Breast epithelium (tissue), 4 donors: ENCODE results near the gene TTC7B. TPM values are rescaled to one million over a fixed set of nuclear protein-coding genes. Genes with fewer than 3 reads are reported as not detected.

Experiments used
- DNase-seq, 2 donors: peaks; one replicate each; pipeline ENCODE4 v3.0.0-alpha.2; 2019; ENCODE audit warnings: low spot score in 2 of 2
- H3K27ac ChIP-seq, 2 donors: fragments of 200-600 bp; sonication (generic) in 1 of 2; one replicate each; pipeline ENCODE4 v1.5.1; 2016 to 2019; ENCODE audit warnings: mild to moderate bottlenecking in 1 of 2
- H3K27me3 ChIP-seq, 2 donors: fragments of 200-600 bp; sonication (generic) in 1 of 2; one replicate each; pipeline versions ENCODE4 v1.5.1 to v1.6.0; 2017 to 2019; ENCODE audit warnings: control low read depth in 1 of 2, mild to moderate bottlenecking in 1 of 2
- H3K36me3 ChIP-seq: fragments of 200-600 bp; one replicate; pipeline ENCODE4 v1.5.1; 2019
- H3K4me1 ChIP-seq, 2 donors: fragments of 200-600 bp; sonication (generic); one replicate each; pipeline ENCODE4 v1.5.1; 2016 to 2019; ENCODE audit warnings: control low read depth in 1 of 2
- H3K4me3 ChIP-seq, 3 donors: fragments of 200-600 bp; sonication (generic); 1 replicate in 2 of 3; 2 replicates in 1 of 3; pipeline ENCODE4 v1.5.1; 2016 to 2019; ENCODE audit warnings: mild to moderate bottlenecking in 3 of 3, moderate library complexity in 2 of 3
- H3K9me3 ChIP-seq, 2 donors: fragments of 200-600 bp; sonication (generic) in 1 of 2; one replicate each; pipeline ENCODE4 v1.5.1; 2016 to 2019; ENCODE audit warnings: control low read depth in 1 of 2
- POLR2A ChIP-seq: fragments of 450-650 bp; IDR thresholded peaks from one replicate; pipeline ENCODE4 v1.6.1; 2016; ENCODE audit warnings: antibody characterized with exemption, mild to moderate bottlenecking, moderate library complexity
- POLR2AphosphoS5 ChIP-seq, 3 donors: sonication (generic); formaldehyde crosslinking; IDR thresholded peaks; one replicate each; pipeline ENCODE4 v1.6.1; 2017; ENCODE audit warnings: antibody characterized with exemption in 3 of 3
- intact Hi-C: fragments of 100-400 bp; cut with DNase I; formaldehyde crosslinking; loops from one replicate; pipeline ENCODE4 v1.15.1; 2023; ENCODE audit warnings: low total_unique reads
- total RNA-seq, 3 donors: library from RNA; depleted of rRNA; stranded (reverse); fragments of >200 nt; gene quantifications; one replicate each; pipeline ENCODE4 v1.1.0, GENCODE V29; 2016
- TF ChIP-seq, protein P1 (sequence below), 3 donors: fragments of 450-650 bp; IDR thresholded peaks; one replicate each; pipeline ENCODE4 v1.5.1; 2016 to 2017; ENCODE audit warnings: antibody characterized with exemption in 3 of 3, mild to moderate bottlenecking in 3 of 3, moderate library complexity in 3 of 3

Gene TTC7B
- total RNA-seq, 3 donors from 2014 or later, result 14.0 to 29.1 (median 22.0) TPM

DNA sequence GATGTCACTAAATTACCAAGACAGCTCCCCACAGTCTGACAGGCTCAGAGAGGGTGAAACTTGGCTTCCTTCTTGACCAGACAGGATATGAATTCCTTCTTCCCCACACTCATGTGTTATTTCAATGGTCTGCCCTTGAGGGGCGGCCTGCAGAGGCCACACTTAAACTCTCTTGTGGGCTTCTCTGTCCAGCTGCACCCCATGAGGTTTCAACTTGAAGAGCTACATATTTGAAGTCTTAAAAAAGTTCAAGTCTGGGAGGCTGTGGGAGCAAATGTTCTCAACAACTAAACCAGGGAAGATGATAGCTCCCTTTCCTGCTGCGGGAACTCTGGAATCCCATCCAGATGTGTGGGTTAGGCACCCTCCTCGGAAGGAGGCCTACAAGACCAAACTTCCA is 98.3 kb downstream of the TTC7B start:
- DNase-seq, result no peak
- intact Hi-C loops, result no loop called here
- peak overlapping the region in 1 of 2 donors; percentile 43 for H3K27ac ChIP-seq
- no peak overlapping the region for H3K4me3 ChIP-seq
- H3K27me3 ChIP-seq, result no peaks in the 10 kb centered on the region
- TF ChIP-seq POLR2A (no peak), POLR2AphosphoS5 (IDR thresholded peaks at IDR 0.05) (no peak)
- TF ChIP-seq, protein P1, sequence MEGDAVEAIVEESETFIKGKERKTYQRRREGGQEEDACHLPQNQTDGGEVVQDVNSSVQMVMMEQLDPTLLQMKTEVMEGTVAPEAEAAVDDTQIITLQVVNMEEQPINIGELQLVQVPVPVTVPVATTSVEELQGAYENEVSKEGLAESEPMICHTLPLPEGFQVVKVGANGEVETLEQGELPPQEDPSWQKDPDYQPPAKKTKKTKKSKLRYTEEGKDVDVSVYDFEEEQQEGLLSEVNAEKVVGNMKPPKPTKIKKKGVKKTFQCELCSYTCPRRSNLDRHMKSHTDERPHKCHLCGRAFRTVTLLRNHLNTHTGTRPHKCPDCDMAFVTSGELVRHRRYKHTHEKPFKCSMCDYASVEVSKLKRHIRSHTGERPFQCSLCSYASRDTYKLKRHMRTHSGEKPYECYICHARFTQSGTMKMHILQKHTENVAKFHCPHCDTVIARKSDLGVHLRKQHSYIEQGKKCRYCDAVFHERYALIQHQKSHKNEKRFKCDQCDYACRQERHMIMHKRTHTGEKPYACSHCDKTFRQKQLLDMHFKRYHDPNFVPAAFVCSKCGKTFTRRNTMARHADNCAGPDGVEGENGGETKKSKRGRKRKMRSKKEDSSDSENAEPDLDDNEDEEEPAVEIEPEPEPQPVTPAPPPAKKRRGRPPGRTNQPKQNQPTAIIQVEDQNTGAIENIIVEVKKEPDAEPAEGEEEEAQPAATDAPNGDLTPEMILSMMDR (IDR thresholded peaks at IDR 0.05), result no peak
- no peaks in the 10 kb centered on the region for H3K36me3 ChIP-seq
- H3K9me3 ChIP-seq, result no peaks in the 10 kb centered on the region
- H3K4me1 ChIP-seq, result no peaks in the 10 kb centered on the region

DNA sequence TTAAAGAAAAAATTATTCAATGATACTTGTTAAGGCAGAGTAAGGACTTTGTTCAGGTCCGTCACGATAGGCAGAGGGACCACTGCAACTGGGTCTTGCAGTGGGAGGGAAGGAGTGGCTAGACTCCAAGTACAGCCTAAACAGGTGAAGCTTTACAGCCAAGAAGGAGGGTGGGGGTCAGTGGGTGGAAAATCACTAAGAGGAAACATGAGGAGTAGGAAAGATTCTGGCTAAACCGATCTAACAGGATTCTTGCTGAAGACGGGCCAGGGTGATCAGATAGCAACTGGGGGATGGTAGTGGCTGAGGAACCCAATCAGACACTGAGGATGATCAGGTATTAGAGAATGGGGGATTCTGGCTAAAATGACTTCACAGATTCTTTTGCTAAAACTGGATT is 100.2 kb downstream of the TTC7B start:
- H3K36me3 ChIP-seq, result no peaks in the 10 kb centered on the region
- peak overlapping the region; percentile 23 to 57 for H3K27ac ChIP-seq
- H3K4me3 ChIP-seq, result no peak overlapping the region
- H3K27me3 ChIP-seq, result no peaks in the 10 kb centered on the region
- intact Hi-C loops, result no loop called here
- H3K9me3 ChIP-seq, result no peaks in the 10 kb centered on the region
- TF ChIP-seq, protein P1 (IDR thresholded peaks at IDR 0.05), result no peak
- TF ChIP-seq POLR2A (no peak), POLR2AphosphoS5 (IDR thresholded peaks at IDR 0.05) (no peak)
- DNase-seq, result peak in 1 of 2 donors; percentile 17
- H3K4me1 ChIP-seq, result no peaks in the 10 kb centered on the region

DNA sequence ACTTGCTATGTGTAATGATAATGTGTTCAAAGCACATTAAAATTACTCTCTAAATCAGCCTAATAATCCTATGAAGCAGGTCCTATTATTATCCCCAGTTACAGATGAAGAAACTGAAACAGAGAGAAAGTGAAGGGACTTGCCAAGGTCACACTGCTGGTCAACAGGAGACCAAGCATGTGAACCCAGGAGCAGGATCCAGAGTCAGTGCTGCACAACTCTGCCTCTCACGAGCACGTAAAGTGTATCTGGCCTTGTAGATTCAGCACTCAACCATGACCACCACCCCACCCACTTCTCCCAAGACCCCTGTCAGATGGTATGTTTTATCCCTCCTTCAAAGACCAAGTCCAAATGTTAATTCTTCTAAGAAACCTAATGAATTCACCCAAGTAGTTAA is 100.7 kb downstream of the TTC7B start:
- TF ChIP-seq POLR2AphosphoS5 (IDR thresholded peaks at IDR 0.05), result no peak
- DNase-seq, result no peak
- H3K4me3 ChIP-seq, result no peak overlapping the region
- no peaks in the 10 kb centered on the region for H3K27me3 ChIP-seq
- H3K36me3 ChIP-seq, result no peaks in the 10 kb centered on the region
- peak overlapping the region; percentile 23 to 57 for H3K27ac ChIP-seq
- H3K4me1 ChIP-seq, result no peaks in the 10 kb centered on the region
- no peaks in the 10 kb centered on the region for H3K9me3 ChIP-seq
- intact Hi-C loops, result no loop called here

DNA sequence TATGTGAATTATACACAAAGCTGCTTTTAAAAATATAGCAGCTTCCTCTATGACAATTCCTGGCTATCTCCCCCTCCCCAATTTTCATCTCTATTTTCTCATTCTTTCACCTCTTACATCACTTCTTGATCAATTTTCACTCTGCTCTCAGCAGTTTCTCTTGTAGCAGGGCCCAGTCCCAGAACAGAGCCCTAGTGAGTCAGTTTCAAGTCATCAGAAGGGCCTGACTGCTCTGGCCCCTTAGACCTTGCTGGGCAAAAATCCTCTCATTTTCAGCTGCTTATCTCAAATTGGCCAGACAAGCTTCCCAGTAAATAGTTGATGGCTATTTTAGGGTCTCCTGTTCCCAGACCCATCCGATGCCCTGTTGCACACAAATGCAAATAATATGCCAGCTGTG is 101.4 kb downstream of the TTC7B start:
- Histone ChIP-seq H3K4me1 (no peaks in the 10 kb centered on the region), H3K9me3 (no peaks in the 10 kb centered on the region), H3K4me3 (no peak overlapping the region), H3K36me3 (no peaks in the 10 kb centered on the region), H3K27me3 (no peaks in the 10 kb centered on the region), H3K27ac (no peak overlapping the region)
- no peak for DNase-seq
- TF ChIP-seq POLR2AphosphoS5 (IDR thresholded peaks at IDR 0.05), result no peak
- intact Hi-C loops, result no loop called here

DNA sequence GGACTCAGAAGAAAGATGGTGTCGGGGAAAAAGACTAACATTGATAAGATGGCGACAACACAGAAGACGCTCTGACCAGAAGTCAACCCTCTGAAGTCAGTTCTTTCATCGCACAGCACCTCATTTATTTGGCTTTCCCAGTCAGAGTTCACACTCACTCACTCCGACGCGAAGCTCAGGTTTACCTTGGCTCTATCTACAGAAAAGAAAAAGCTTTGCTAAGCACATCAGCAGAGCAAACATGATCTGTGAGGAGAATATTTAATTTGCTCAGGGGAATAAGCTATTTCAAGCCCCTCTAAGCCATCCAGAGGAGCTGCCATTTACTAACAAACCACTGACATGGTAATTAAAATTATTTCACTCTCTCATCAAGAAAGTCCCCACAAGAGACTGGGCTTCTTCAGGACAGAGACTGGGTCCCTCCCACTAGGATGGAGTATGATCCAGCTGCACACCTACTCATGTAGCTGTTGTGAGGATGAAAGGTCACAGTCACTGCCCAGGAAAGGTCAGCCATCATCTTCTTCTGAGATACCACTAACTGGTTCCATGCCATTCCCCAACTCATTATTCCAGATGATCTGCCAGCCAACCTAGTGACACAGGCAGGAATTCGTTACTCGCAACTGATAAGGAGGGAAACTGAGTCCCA is 111.4 kb downstream of the TTC7B start:
- Histone ChIP-seq H3K27ac (no peak overlapping the region), H3K36me3 (no peaks in the 10 kb centered on the region), H3K27me3 (no peaks in the 10 kb centered on the region), H3K9me3 (no peaks in the 10 kb centered on the region), H3K4me3 (no peak overlapping the region), H3K4me1 (no peaks in the 10 kb centered on the region)
- TF ChIP-seq POLR2A (no peak), POLR2AphosphoS5 (IDR thresholded peaks at IDR 0.05) (no peak)
- TF ChIP-seq, protein P1 (IDR thresholded peaks at IDR 0.05), result no peak
- intact Hi-C loops, result no loop called here
- no peak for DNase-seq

DNA sequence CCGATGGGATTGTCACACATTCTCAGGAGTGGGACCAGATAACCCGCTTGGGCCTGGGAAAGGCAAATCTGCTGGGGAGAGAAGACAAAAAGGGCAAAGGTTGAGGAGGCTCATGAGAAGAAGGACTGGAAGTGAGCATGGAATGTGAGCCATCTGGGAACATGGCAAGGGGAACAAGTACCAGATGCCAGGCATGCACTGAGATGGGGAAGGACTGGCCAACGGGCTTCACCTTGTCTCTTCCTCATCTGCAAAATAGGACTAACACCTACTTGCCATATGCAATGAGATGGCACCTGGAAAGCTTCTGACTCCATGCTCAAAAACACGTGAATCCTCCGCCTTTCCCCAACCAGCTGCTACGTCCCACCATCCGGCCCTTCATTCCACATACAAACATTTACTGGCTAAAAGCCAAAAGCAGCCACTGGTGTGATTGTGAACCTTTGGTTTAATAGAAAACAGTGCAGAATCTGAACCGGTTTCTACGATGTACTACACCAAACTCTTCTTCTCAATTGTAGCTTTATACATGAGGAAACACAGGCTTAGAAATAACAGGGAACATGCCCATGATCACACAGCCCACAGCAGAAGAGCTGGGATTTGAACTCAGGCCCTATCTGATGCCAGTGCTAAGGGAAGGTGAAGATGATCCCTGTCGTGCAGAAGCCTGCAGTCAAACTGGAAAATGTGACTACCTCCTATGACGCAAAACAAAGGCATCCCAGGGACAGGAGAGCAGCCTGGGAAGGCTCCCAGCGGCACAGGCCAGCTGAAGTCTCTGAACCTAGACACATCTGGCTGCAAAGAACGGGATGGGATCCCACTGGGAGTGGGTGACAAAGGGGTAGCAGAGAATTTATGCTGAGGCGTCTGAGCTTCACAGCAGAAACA is 112.1 kb downstream of the TTC7B start:
- TF ChIP-seq POLR2A (no peak), POLR2AphosphoS5 (IDR thresholded peaks at IDR 0.05) (no peak)
- TF ChIP-seq, protein P1 (IDR thresholded peaks at IDR 0.05), result no peak
- Histone ChIP-seq H3K27me3 (no peaks in the 10 kb centered on the region), H3K36me3 (no peaks in the 10 kb centered on the region), H3K9me3 (no peaks in the 10 kb centered on the region), H3K27ac (no peak overlapping the region), H3K4me3 (no peak overlapping the region), H3K4me1 (no peaks in the 10 kb centered on the region)
- DNase-seq, result no peak
- intact Hi-C loops, result no loop called here
